HFFc6 (cell line): Measurements from ENCODE around the gene GNL3. TPM values are rescaled to one million over a fixed set of nuclear protein-coding genes. Genes with fewer than 3 reads are reported as not detected.
"Not testable (repeated sequence)": the region's sequence is repeated elsewhere in the genome, so short reads cannot be mapped to it uniquely, and the experiment has no call there.

Source experiments
- DNase-seq: peaks from one replicate; pipeline ENCODE4 v3.0.0-alpha.2; 2018
- H3K27ac Mint-ChIP-seq: 2 replicates; pipeline ENCODE4 v1.8.0; 2020; ENCODE audit warnings: mild to moderate bottlenecking, mixed read lengths
- H3K27me3 Mint-ChIP-seq: 2 replicates; pipeline ENCODE4 v1.8.0; 2021; ENCODE audit warnings: mild to moderate bottlenecking, moderate library complexity, mixed read lengths; ENCODE audit not compliant: insufficient read depth
- H3K36me3 Mint-ChIP-seq: 2 replicates; pipeline ENCODE4 v1.8.0; 2021; ENCODE audit warnings: low read depth, mixed read lengths
- H3K4me1 Mint-ChIP-seq: 2 replicates; pipeline ENCODE4 v1.8.0; 2020; ENCODE audit warnings: low read depth, mixed read lengths
- H3K4me3 Mint-ChIP-seq: 2 replicates; pipeline ENCODE4 v1.8.0; 2020; ENCODE audit warnings: mild to moderate bottlenecking, moderate library complexity, mixed read lengths
- H3K9me3 Mint-ChIP-seq: 2 replicates; pipeline ENCODE4 v1.8.0; 2020; ENCODE audit warnings: mild to moderate bottlenecking, mixed read lengths
- total RNA-seq, 6 experiments: library from RNA; stranded (reverse); fragmentation: NEBNext Ultra II Directional; extraction: Animal tissue kit (Norgen Biotek cat#: 25700); gene quantifications; 2 replicates in 1 of 6; 3 replicates in 5 of 6; pipeline ENCODE4 v1.2.3, GENCODE V29; 2021
- TF ChIP-seq, protein P1 (sequence below): fragments of 200-600 bp; sonication (generic); IDR thresholded peaks from 2 replicates; pipeline ENCODE4 v1.5.0; 2021; ENCODE audit warnings: antibody characterized with exemption, mild to moderate bottlenecking

Gene GNL3
- total RNA-seq, 6 experiments from 2014 or later: 77.1 to 87.9 (median 80.9) TPM

DNA sequence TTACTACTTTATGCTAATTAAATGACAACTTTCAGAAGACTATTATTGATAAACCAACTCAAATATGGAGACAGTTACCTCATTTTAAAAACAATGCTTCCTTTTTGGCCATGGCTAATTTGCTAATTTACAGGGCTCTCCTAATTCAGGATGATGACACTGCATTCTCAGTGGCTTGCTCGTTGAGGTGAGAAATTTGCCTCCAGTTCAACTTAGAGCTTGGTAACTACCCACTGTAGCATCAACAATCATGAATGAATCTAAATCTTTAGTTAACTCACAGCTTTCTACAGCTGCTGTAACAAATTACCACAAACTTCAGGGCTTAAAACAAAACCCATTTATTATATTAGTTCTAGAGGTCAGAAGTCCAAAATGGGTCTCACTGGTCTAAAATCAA lies 14.2 kb upstream of the GNL3 start:
- peak overlapping the region; percentile 74 for H3K4me3 Mint-ChIP-seq

DNA sequence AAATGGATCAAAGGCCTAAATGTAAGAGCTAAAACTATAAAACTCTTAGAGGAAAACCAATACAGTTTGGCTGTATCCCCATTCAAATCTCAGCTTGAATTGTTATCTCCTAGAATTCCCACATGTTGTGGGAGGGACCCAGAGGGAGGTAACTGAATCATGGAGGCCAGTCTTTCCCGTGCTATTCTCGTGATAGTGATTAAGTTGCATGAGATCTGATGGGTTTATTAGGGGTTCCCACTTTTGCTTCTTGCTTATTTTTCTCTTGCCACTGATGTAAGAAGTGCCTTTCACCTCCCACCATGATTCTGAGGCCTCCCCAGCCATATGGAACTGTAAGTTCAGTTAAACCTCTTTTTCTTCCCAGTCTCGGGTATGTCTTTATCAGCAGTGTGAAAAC lies 9.6 kb upstream of the GNL3 start:
- not testable (repeated sequence) for H3K9me3 Mint-ChIP-seq, H3K4me3 Mint-ChIP-seq, H3K27me3 Mint-ChIP-seq, DNase-seq
- peaks cover 37% of the 10 kb centered on the region for H3K4me1 Mint-ChIP-seq
- H3K27ac Mint-ChIP-seq: peak overlapping the region; percentile 0; the same call in 1 of the 2 replicates
- peaks cover 52% of the 10 kb centered on the region for H3K36me3 Mint-ChIP-seq

More for the DNA sequence above, 14.2 kb upstream of the GNL3 start:
- H3K4me1 Mint-ChIP-seq: peaks cover 48% of the 10 kb centered on the region
- TF ChIP-seq, protein P1, sequence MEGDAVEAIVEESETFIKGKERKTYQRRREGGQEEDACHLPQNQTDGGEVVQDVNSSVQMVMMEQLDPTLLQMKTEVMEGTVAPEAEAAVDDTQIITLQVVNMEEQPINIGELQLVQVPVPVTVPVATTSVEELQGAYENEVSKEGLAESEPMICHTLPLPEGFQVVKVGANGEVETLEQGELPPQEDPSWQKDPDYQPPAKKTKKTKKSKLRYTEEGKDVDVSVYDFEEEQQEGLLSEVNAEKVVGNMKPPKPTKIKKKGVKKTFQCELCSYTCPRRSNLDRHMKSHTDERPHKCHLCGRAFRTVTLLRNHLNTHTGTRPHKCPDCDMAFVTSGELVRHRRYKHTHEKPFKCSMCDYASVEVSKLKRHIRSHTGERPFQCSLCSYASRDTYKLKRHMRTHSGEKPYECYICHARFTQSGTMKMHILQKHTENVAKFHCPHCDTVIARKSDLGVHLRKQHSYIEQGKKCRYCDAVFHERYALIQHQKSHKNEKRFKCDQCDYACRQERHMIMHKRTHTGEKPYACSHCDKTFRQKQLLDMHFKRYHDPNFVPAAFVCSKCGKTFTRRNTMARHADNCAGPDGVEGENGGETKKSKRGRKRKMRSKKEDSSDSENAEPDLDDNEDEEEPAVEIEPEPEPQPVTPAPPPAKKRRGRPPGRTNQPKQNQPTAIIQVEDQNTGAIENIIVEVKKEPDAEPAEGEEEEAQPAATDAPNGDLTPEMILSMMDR: no peak
- H3K9me3 Mint-ChIP-seq: no peaks in the 10 kb centered on the region
- H3K27ac Mint-ChIP-seq: peak overlapping the region; percentile 99
- H3K36me3 Mint-ChIP-seq: peaks cover 48% of the 10 kb centered on the region
- no peaks in the 10 kb centered on the region; the same call in none of the 2 replicates for H3K27me3 Mint-ChIP-seq
- DNase-seq: no peak

DNA sequence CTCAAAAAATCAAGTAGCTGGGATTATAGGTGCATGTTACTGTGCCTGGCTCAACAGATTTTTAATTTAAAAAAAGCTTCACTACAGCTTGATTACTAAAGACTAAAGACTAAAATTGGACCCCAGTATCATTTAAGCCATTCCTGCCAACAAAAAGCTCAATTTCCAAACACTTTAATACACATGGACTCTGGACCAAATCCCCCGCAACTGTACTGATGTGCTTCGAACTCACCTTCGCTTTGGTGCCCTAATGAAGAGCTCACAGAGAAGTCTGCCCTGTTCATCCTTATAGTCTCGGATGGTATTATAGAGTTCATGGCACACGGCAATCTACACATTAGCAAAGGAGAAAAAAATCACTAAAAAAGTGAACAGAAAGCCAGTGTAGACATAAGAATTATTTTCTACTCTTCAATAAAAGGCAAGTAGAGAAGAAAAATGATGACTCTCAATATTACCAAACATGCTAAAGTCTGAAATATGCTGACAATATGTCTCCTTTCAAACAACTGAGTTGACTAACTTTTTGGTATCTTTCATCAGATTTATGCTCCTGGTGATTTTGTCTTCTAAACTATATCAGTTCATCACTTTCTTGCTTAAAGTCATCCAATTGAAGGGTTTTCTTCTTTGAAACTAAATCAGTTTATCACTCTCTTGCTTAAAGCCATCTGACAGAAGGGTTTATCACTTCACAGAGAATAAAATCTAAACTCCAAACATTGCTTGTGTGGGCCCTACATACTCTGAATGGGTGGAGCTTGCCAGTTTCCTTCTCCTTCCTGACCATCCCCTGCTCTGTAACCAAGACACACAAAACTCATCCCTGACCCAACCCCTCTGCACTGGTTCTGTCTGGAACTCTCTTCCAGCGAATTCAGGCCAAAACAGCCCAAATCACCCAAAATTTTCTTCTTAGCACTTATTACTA lies 7.3 kb upstream of the GNL3 start:
- no peaks in the 10 kb centered on the region for H3K9me3 Mint-ChIP-seq
- no peaks in the 10 kb centered on the region; the same call in none of the 2 replicates for H3K27me3 Mint-ChIP-seq
- DNase-seq: no peak
- peaks cover 42% of the 10 kb centered on the region for H3K36me3 Mint-ChIP-seq
- peak overlapping the region; percentile 50 for H3K27ac Mint-ChIP-seq
- H3K4me1 Mint-ChIP-seq: peaks cover 38% of the 10 kb centered on the region
- no peak overlapping the region for H3K4me3 Mint-ChIP-seq
- TF ChIP-seq, protein P1: no peak

DNA sequence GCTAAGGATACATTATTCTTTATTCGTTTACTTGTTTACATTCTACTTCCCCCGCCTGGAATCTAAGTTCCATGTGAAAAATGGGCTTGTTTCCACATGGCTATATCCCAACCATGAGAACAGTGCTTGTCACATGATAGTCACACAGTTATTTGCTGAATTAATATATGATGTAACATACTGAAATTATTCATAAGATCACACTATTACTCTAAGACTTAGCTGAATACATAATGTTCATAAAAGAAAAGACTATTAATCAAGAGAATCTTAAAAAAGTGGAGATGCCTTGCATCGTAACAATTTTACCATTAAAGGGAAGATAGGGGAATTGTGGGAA lies 6.7 kb upstream of the GNL3 start:
- Mint-ChIP-seq H3K27me3 (no peaks in the 10 kb centered on the region; the same call in none of the 2 replicates), H3K36me3 (peaks cover 42% of the 10 kb centered on the region), H3K4me1 (peaks cover 44% of the 10 kb centered on the region), H3K4me3 (no peak overlapping the region), H3K9me3 (no peaks in the 10 kb centered on the region), H3K27ac (peak overlapping the region; percentile 50)
- TF ChIP-seq, protein P1: no peak
- no peak for DNase-seq

DNA sequence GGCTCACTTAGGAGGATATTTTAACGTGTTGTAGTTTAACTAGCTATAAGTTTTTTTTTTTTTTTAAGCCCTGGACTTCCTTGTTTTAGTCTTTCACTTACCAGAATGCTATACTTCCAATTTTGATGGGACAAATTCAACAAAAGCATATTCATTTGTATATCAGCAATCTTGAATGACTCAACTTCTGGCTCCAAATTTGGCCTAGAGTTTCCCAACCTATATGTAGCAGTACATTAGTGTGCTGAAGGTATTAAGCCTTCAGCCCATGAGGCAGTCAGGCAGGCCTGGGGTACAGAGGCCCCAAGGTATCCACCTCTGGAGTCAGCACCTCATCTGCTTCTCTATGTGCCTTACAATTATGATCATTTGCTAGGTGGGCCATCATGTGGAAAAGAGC lies 6.0 kb upstream of the GNL3 start:
- DNase-seq: no peak
- peak overlapping the region; percentile 50 for H3K27ac Mint-ChIP-seq
- peaks cover 51% of the 10 kb centered on the region for H3K4me1 Mint-ChIP-seq
- TF ChIP-seq, protein P1: no peak
- H3K36me3 Mint-ChIP-seq: peaks cover 46% of the 10 kb centered on the region
- no peak overlapping the region for H3K4me3 Mint-ChIP-seq
- no peaks in the 10 kb centered on the region; the same call in none of the 2 replicates for H3K27me3 Mint-ChIP-seq
- no peaks in the 10 kb centered on the region for H3K9me3 Mint-ChIP-seq

DNA sequence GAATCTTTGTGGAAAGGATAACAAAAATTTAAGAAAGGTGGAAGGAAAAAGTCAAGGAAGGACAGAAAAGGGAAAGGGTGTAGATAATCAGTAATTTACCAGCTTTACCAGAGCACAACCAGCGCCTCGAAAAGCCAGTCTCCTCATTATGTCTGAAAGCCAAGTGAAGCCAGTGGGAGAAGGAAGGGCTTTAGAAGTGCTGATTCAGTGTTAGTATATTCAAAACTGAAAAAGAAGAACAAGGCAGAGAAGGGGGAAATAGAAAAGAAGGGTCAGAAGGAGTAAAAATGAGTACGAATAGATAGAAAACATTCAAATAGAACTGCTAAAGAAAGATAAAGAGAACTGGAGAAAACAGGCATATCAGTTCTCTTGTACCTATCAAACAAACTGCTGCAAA lies 4.2 kb upstream of the GNL3 start:
- TF ChIP-seq, protein P1: no peak
- H3K4me3 Mint-ChIP-seq: no peak overlapping the region
- H3K27me3 Mint-ChIP-seq: peaks cover 3% of the 10 kb centered on the region; the same call in 1 of the 2 replicates
- peaks cover 53% of the 10 kb centered on the region for H3K4me1 Mint-ChIP-seq
- DNase-seq: no peak
- H3K9me3 Mint-ChIP-seq: no peaks in the 10 kb centered on the region; the same call in 1 of the 2 replicates
- H3K27ac Mint-ChIP-seq: peak overlapping the region; percentile 67
- H3K36me3 Mint-ChIP-seq: peaks cover 43% of the 10 kb centered on the region
